IMR-90 (cell line): ENCODE data around the gene SYNGR1. TPM values are rescaled to one million over a fixed set of nuclear protein-coding genes. Genes with fewer than 3 reads are reported as not detected.

Source experiments
- ATAC-seq: fragments of 200-7000 bp; cut with Tn5 transposase; 2 replicates; pipeline ENCODE4 v1.9.1; 2020; ENCODE audit warnings: low read depth, mild to moderate bottlenecking, moderate library complexity
- BruUV-seq: library from RNA; stranded (reverse); fragments of 400-500 nt; replicated peaks from 2 replicates; lab custom pipeline; 2021; lab: Mats Ljungman, UMichigan
- CTCF ChIA-PET: fragments of 300-600 bp; formaldehyde crosslinking; extraction: SDS; loops from one replicate; lab custom pipeline; 2021; ENCODE audit warnings: antibody characterized with exemption; lab: Yijun Ruan, JAX
- POLR2A ChIA-PET: fragments of 300-600 bp; sonication (Branson Sonifier 250); formaldehyde crosslinking; loops from one replicate; lab custom pipeline; 2022; ENCODE audit warnings: antibody characterized with exemption; ENCODE audit not compliant: unreplicated experiment; lab: Charles Lee
- DNase-seq: peaks from one replicate; pipeline ENCODE4 v3.0.0; 2013
- H2AFZ ChIP-seq: replicated peaks from 2 replicates; pipeline ENCODE3; 2013; ENCODE audit warnings: low read length, mild to moderate bottlenecking; ENCODE audit not compliant: poor library complexity
- H2AK5ac ChIP-seq: 2 replicates; pipeline ENCODE4 v1.6.1; 2013; ENCODE audit warnings: low read depth, low read length, inconsistent platforms
- H2AK9ac ChIP-seq: replicated peaks from 2 replicates; pipeline ENCODE3; 2013; ENCODE audit warnings: mild to moderate bottlenecking, low read depth, low read length, moderate library complexity; ENCODE audit not compliant: poor library complexity
- H2BK120ac ChIP-seq: 2 replicates; pipeline ENCODE4 v1.6.1; 2013; ENCODE audit warnings: low read depth, low read length, inconsistent platforms
- H2BK15ac ChIP-seq: 3 replicates; pipeline ENCODE4 v1.6.1; 2013; ENCODE audit warnings: low read depth, low read length, inconsistent platforms
- H2BK20ac ChIP-seq: 2 replicates; pipeline ENCODE4 v1.6.1; 2013; ENCODE audit warnings: low read depth, mild to moderate bottlenecking, inconsistent platforms, low read length, moderate library complexity
- H2BK5ac ChIP-seq: 2 replicates; pipeline ENCODE4 v1.6.1; 2013; ENCODE audit warnings: mild to moderate bottlenecking, low read depth, low read length, inconsistent platforms; ENCODE audit not compliant: poor library complexity, severe bottlenecking
- H3K14ac ChIP-seq: replicated peaks from 2 replicates; pipeline ENCODE4 v1.6.1; 2013; ENCODE audit warnings: low read depth, low read length, inconsistent platforms
- H3K18ac ChIP-seq: 2 replicates; pipeline ENCODE4 v1.6.1; 2013; ENCODE audit warnings: low read depth, low read length, control low read depth
- H3K23ac ChIP-seq: 2 replicates; pipeline ENCODE4 v1.6.1; 2013; ENCODE audit warnings: low read depth, low read length, inconsistent platforms
- H3K27ac ChIP-seq: 2 replicates; pipeline ENCODE4 v1.5.1; 2013; ENCODE audit warnings: mild to moderate bottlenecking, control low read depth, low read length; ENCODE audit not compliant: insufficient read depth
- H3K27me3 ChIP-seq: 2 replicates; pipeline ENCODE4 v1.6.1; 2013; ENCODE audit warnings: low read length; ENCODE audit not compliant: control insufficient read depth, insufficient read depth
- H3K36me3 ChIP-seq: 2 replicates; pipeline ENCODE4 v1.6.1; 2013; ENCODE audit warnings: low read length, mixed read lengths; ENCODE audit not compliant: control insufficient read depth, insufficient read depth
- H3K4ac ChIP-seq: 2 replicates; pipeline ENCODE4 v1.6.1; 2013; ENCODE audit warnings: low read depth, low read length, inconsistent platforms
- H3K4me1 ChIP-seq: 2 replicates; pipeline ENCODE4 v1.6.1; 2013; ENCODE audit warnings: low read length, mixed read lengths; ENCODE audit not compliant: control insufficient read depth, insufficient read depth
- H3K4me2 ChIP-seq: 2 replicates; pipeline ENCODE4 v1.6.1; 2013; ENCODE audit warnings: low read depth, mild to moderate bottlenecking, control low read depth, low read length, moderate library complexity
- H3K4me3 ChIP-seq: 2 replicates; pipeline ENCODE4 v1.5.1; 2013; ENCODE audit warnings: low read depth, mild to moderate bottlenecking, control low read depth, low read length, moderate library complexity; ENCODE audit not compliant: insufficient read depth
- H3K56ac ChIP-seq: 2 replicates; pipeline ENCODE4 v1.6.1; 2013; ENCODE audit warnings: low read length, inconsistent platforms; ENCODE audit not compliant: insufficient read depth; ENCODE audit errors: extremely low read depth
- H3K79me1 ChIP-seq, 2 experiments: 2 replicates each; pipeline ENCODE4 v1.6.1; 2013; ENCODE audit warnings: low read length in 2 of 2, inconsistent platforms in 1 of 2, low read depth in 1 of 2
- H3K9ac ChIP-seq: 2 replicates; pipeline ENCODE4 v1.6.1; 2013; ENCODE audit warnings: low read depth, low read length, control low read depth
- H3K9me1 ChIP-seq: 2 replicates; pipeline ENCODE4 v1.6.1; 2013; ENCODE audit warnings: low read length, inconsistent platforms; ENCODE audit not compliant: insufficient read depth
- H3K9me3 ChIP-seq: 2 replicates; pipeline ENCODE4 v1.6.1; 2013; ENCODE audit warnings: low read length; ENCODE audit not compliant: control insufficient read depth, insufficient read depth
- H4K20me1 ChIP-seq: 2 replicates; pipeline ENCODE4 v1.6.1; 2013; ENCODE audit warnings: low read length, inconsistent platforms; ENCODE audit not compliant: insufficient read depth
- H4K5ac ChIP-seq: 2 replicates; pipeline ENCODE4 v1.6.1; 2013; ENCODE audit warnings: mild to moderate bottlenecking, low read depth, low read length, control low read depth
- H4K8ac ChIP-seq, 2 experiments: 2 replicates each; pipeline ENCODE4 v1.6.1; 2013; ENCODE audit warnings: low read depth in 2 of 2, low read length in 2 of 2, control low read depth in 1 of 2, inconsistent platforms in 1 of 2
- H4K91ac ChIP-seq: 2 replicates; pipeline ENCODE4 v1.6.1; 2013; ENCODE audit warnings: low read depth, low read length, inconsistent platforms; ENCODE audit not compliant: insufficient read depth
- BHLHE40 ChIP-seq: fragments of 150-350 bp; IDR thresholded peaks from 2 replicates; pipeline ENCODE4 v1.6.1; 2016; ENCODE audit warnings: mild to moderate bottlenecking, low read depth, low read length
- CEBPB ChIP-seq: IDR thresholded peaks from 2 replicates; pipeline ENCODE4 v1.6.1; 2012; ENCODE audit warnings: low read depth, low read length, improper control_type of control experiment
- RAD21 ChIP-seq: IDR thresholded peaks from 2 replicates; pipeline ENCODE4 v1.6.1; 2012; ENCODE audit warnings: low read length, improper control_type of control experiment
- RCOR1 ChIP-seq: IDR thresholded peaks from 2 replicates; pipeline ENCODE4 v1.6.1; 2012; ENCODE audit warnings: mild to moderate bottlenecking, low read length, improper control_type of control experiment; ENCODE audit not compliant: insufficient replicate concordance
- RFX5 ChIP-seq: IDR thresholded peaks from 2 replicates; pipeline ENCODE4 v1.8.0; 2012; ENCODE audit warnings: low read depth, mild to moderate bottlenecking, low read length, moderate library complexity
- USF2 ChIP-seq: fragments of 150-350 bp; IDR thresholded peaks from 2 replicates; pipeline ENCODE4 v1.6.1; 2017; ENCODE audit warnings: mild to moderate bottlenecking, antibody characterized with exemption, low read length, low read depth
- WGBS, 2 experiments: methylation state at CpG; one replicate each; pipeline versions ENCODE4 v1.1.5 to v1.1.7; 2013; ENCODE audit warnings: missing lambda C conversion rate in 2 of 2; ENCODE audit not compliant: insufficient read length in 1 of 2; ENCODE audit errors: extremely low coverage in 2 of 2; 5-methylcytosine and 5-hydroxymethylcytosine counted together
- dilution Hi-C: fragments of 300-500 bp; cut with HindIII; formaldehyde crosslinking; loops from one replicate; pipeline ENCODE4 v1.14.3; 2018; ENCODE audit warnings: low sequenced_read_pairs; ENCODE audit not compliant: unreplicated experiment
- in situ Hi-C: fragments of 300-500 bp; cut with MboI; formaldehyde crosslinking; loops from 3 replicates; pipeline ENCODE4 v1.14.3; 2019; ENCODE audit warnings: low sequenced_read_pairs, inconsistent platforms, mixed read lengths
- intact Hi-C: fragments of 100-400 bp; cut with micrococcal nuclease; formaldehyde crosslinking; loops from 2 replicates; pipeline ENCODE4 v1.10.0; 2022
- polyA plus RNA-seq, 3 experiments: library from polyadenylated mRNA; depleted of rRNA; stranded (reverse); fragments of >200 nt; gene quantifications; 2 replicates each; pipeline ENCODE4 v1.2.3, GENCODE V29; 2012; ENCODE audit warnings: low replicate concordance in 1 of 3
- total RNA-seq: library from RNA; depleted of rRNA; stranded (reverse); fragments of >200 nt; gene quantifications from 2 replicates; pipeline ENCODE4 v1.2.3, GENCODE V29; 2012
- TF ChIP-seq, protein P1 (sequence below): conservative IDR thresholded peaks from 2 replicates; pipeline ENCODE4 v1.5.1; 2012; ENCODE audit warnings: mild to moderate bottlenecking, low read depth, low read length, improper control_type of control experiment

Gene SYNGR1
- total and polyA plus RNA-seq, 2 of the 4 experiments (the other 2 are of a cell fraction): 6.3 to 81.5 TPM

DNA sequence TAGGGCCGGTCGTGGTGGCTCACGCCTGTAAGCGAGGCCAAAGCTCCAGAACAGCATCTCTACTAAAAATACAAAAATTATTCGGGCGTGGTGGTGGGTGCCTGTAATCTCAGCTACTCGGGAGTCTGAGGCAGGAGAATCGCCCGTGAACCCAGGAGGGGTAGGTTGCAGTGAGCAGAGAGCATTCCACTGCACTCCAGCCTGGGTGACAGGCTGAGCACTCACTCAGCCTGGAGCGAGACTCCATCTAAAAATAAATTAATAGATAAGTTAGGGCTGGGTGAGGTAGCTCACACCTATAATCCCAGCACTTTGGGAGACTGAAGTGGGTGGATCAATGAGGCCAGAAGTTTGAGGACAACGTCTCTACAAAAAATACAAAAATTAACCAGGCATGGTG, 39.6 kb downstream of the SYNGR1 start:
- no peak overlapping the region for H3K56ac ChIP-seq
- H2AK5ac ChIP-seq: no peak overlapping the region
- no peak overlapping the region for H3K14ac ChIP-seq
- peaks cover 3% of the 10 kb centered on the region; the same call in 1 of the 2 replicates for H3K9me1 ChIP-seq
- H3K4me1 ChIP-seq: peaks cover 6% of the 10 kb centered on the region; the same call in 1 of the 2 replicates
- no peak overlapping the region for H4K91ac ChIP-seq
- H4K8ac ChIP-seq: no peak overlapping the region
- H4K20me1 ChIP-seq: no peaks in the 10 kb centered on the region
- ATAC-seq (no peak), DNase-seq (no peak)
- H3K4me3 ChIP-seq: no peak overlapping the region
- no peak overlapping the region for H3K18ac ChIP-seq
- no peak overlapping the region for H2BK20ac ChIP-seq
- no peaks in the 10 kb centered on the region for H3K79me1 ChIP-seq
- no peak overlapping the region for H2BK15ac ChIP-seq
- H3K23ac ChIP-seq: no peak overlapping the region
- H2AFZ ChIP-seq: no peak overlapping the region
- H3K27ac ChIP-seq: no peak overlapping the region
- H3K27me3 ChIP-seq: no peaks in the 10 kb centered on the region
- no peak overlapping the region for H3K4ac ChIP-seq
- in situ Hi-C loops: no loop called here
- dilution Hi-C loops: no loop called here
- intact Hi-C loops: no loop called here
- no peak overlapping the region for H2AK9ac ChIP-seq
- ChIA-PET POLR2A (no interaction called here), CTCF (no interaction called here)
- H3K36me3 ChIP-seq: no peaks in the 10 kb centered on the region
- H3K9ac ChIP-seq: no peak overlapping the region
- H3K4me2 ChIP-seq: no peak overlapping the region
- no peak overlapping the region for H2BK5ac ChIP-seq
- H4K5ac ChIP-seq: no peak overlapping the region
- no CpG with 5 or more reads among the region's 11 CpGs for WGBS, 2 experiments
- no peak for TF ChIP-seq RCOR1
- TF ChIP-seq, protein P1, sequence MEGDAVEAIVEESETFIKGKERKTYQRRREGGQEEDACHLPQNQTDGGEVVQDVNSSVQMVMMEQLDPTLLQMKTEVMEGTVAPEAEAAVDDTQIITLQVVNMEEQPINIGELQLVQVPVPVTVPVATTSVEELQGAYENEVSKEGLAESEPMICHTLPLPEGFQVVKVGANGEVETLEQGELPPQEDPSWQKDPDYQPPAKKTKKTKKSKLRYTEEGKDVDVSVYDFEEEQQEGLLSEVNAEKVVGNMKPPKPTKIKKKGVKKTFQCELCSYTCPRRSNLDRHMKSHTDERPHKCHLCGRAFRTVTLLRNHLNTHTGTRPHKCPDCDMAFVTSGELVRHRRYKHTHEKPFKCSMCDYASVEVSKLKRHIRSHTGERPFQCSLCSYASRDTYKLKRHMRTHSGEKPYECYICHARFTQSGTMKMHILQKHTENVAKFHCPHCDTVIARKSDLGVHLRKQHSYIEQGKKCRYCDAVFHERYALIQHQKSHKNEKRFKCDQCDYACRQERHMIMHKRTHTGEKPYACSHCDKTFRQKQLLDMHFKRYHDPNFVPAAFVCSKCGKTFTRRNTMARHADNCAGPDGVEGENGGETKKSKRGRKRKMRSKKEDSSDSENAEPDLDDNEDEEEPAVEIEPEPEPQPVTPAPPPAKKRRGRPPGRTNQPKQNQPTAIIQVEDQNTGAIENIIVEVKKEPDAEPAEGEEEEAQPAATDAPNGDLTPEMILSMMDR: no peak
- TF ChIP-seq USF2: no peak
- no peak for TF ChIP-seq CEBPB
- TF ChIP-seq RFX5: no peak
- TF ChIP-seq RAD21: no peak
- TF ChIP-seq BHLHE40: no peak
- no TSS peak for BruUV-seq
- no peaks in the 10 kb centered on the region for H3K9me3 ChIP-seq
- H2BK120ac ChIP-seq: no peak overlapping the region
